GM18519 (cell line): ENCODE measurements around the gene SIDT1.
A peak's percentile ranks its signal among the peaks of the same experiment; 100 is the strongest.

Source experiments
- ATAC-seq: cut with Tn5 transposase; IDR thresholded peaks from one replicate; pipeline ENCODE4 v1.9.1; 2021; ENCODE audit warnings: mild to moderate bottlenecking, moderate library complexity; ENCODE audit not compliant: unreplicated experiment, low FRiP score

SIDT1 gene

GRCh38 chr3:113541519-113541918 is 9.2 kb downstream of the SIDT1 start:
- no peak for ATAC-seq

- no peak for ATAC-seq
These were observed 13.2 kb downstream of the SIDT1 start for GRCh38 chr3:113545594-113545993.

- peak; percentile 89 for ATAC-seq
These were observed 14.1 kb downstream of the SIDT1 start for GRCh38 chr3:113546414-113546893.

- no peak for ATAC-seq
These were observed 16.1 kb downstream of the SIDT1 start for GRCh38 chr3:113548501-113548900.

- ATAC-seq: no peak
These were observed 19.5 kb downstream of the SIDT1 start for GRCh38 chr3:113551820-113552219.

GRCh38 chr3:113552851-113553250 is 20.5 kb downstream of the SIDT1 start:
- no peak for ATAC-seq

- no peak for ATAC-seq
These were observed 22.8 kb downstream of the SIDT1 start for GRCh38 chr3:113555138-113555537.

GRCh38 chr3:113556316-113556945 is 24.1 kb downstream of the SIDT1 start:
- no peak for ATAC-seq

GRCh38 chr3:113556946-113557335 is 24.6 kb downstream of the SIDT1 start:
- ATAC-seq: no peak

GRCh38 chr3:113557374-113557773 is 25.0 kb downstream of the SIDT1 start:
- ATAC-seq: no peak

GRCh38 chr3:113559009-113559408 is 26.7 kb downstream of the SIDT1 start:
- no peak for ATAC-seq

- no peak for ATAC-seq
These were observed 27.9 kb downstream of the SIDT1 start for GRCh38 chr3:113560271-113560670.

GRCh38 chr3:113560831-113561623 is 28.7 kb downstream of the SIDT1 start:
- no peak for ATAC-seq

- no peak for ATAC-seq
These were observed 33.2 kb downstream of the SIDT1 start for GRCh38 chr3:113565555-113565954.

- ATAC-seq: no peak
These were observed 37.8 kb downstream of the SIDT1 start for GRCh38 chr3:113570158-113570557.

- ATAC-seq: no peak
These were observed 39.0 kb downstream of the SIDT1 start for GRCh38 chr3:113571360-113571759.

- no peak for ATAC-seq
These were observed 41.4 kb downstream of the SIDT1 start for GRCh38 chr3:113573728-113574127.

- no peak for ATAC-seq
These were observed 41.9 kb downstream of the SIDT1 start for GRCh38 chr3:113574213-113574612.

- ATAC-seq: no peak
These were observed 42.9 kb downstream of the SIDT1 start for GRCh38 chr3:113575206-113575605.

- no peak for ATAC-seq
These were observed 52.9 kb downstream of the SIDT1 start for GRCh38 chr3:113585228-113585627.

- no peak for ATAC-seq
These were observed 53.4 kb downstream of the SIDT1 start for GRCh38 chr3:113585720-113586119.

- no peak for ATAC-seq
These were observed 56.5 kb downstream of the SIDT1 start for GRCh38 chr3:113588806-113589205.
